Measurements from ENCODE around the gene ERBB2. TPM values are rescaled to one million over a fixed set of nuclear protein-coding genes. Genes with fewer than 3 reads are reported as not detected.

ERBB2 gene
- total and polyA plus RNA-seq, 2 of the 13 experiments (the other 11 are each of a cell fraction or from before 2014, with no cell fraction given) = 57.7 to 64.1 TPM

- TF ChIP-seq, protein P1, sequence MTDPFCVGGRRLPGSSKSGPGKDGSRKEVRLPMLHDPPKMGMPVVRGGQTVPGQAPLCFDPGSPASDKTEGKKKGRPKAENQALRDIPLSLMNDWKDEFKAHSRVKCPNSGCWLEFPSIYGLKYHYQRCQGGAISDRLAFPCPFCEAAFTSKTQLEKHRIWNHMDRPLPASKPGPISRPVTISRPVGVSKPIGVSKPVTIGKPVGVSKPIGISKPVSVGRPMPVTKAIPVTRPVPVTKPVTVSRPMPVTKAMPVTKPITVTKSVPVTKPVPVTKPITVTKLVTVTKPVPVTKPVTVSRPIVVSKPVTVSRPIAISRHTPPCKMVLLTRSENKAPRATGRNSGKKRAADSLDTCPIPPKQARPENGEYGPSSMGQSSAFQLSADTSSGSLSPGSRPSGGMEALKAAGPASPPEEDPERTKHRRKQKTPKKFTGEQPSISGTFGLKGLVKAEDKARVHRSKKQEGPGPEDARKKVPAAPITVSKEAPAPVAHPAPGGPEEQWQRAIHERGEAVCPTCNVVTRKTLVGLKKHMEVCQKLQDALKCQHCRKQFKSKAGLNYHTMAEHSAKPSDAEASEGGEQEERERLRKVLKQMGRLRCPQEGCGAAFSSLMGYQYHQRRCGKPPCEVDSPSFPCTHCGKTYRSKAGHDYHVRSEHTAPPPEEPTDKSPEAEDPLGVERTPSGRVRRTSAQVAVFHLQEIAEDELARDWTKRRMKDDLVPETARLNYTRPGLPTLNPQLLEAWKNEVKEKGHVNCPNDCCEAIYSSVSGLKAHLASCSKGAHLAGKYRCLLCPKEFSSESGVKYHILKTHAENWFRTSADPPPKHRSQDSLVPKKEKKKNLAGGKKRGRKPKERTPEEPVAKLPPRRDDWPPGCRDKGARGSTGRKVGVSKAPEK (CRISPR knock-in tag; IDR thresholded peaks at IDR 0.05; ENCODE audit: borderline replicate concordance) = no peak
- TF ChIP-seq ZNF180 (CRISPR knock-in tag; IDR thresholded peaks at IDR 0.05; ENCODE audit: borderline replicate concordance, low read depth) (no peak), ZFP1 (CRISPR knock-in tag; IDR thresholded peaks at IDR 0.05) (no peak), FOXA1 (IDR thresholded peaks at IDR 0.05) (no peak), FOXA1 (CRISPR knock-in tag; IDR thresholded peaks at IDR 0.05) (peak; percentile 40), TP53 (CRISPR knock-in tag; conservative IDR thresholded peaks at IDR 0.05) (0 out of 2 replicates have a peak, but pooled peaks have one; percentile 18), FOSL2 (CRISPR knock-in tag; IDR thresholded peaks at IDR 0.05) (peak; percentile 80), ZNF737 (CRISPR knock-in tag; IDR thresholded peaks at IDR 0.05; ENCODE audit: borderline replicate concordance) (no peak), ADNP (CRISPR knock-in tag; IDR thresholded peaks at IDR 0.05) (0 out of 2 replicates have a peak, but pooled peaks have one; percentile 53), MAX (IDR thresholded peaks at IDR 0.05) (peak; percentile 81), ETV6 (CRISPR knock-in tag; conservative IDR thresholded peaks at IDR 0.05) (peak; percentile 88; the same call in 1 of the 2 replicates), ZNF598 (CRISPR knock-in tag; IDR thresholded peaks at IDR 0.05; ENCODE audit: borderline replicate concordance) (peak; percentile 85; the same call in 1 of the 2 replicates), JUND (CRISPR knock-in tag; IDR thresholded peaks at IDR 0.05) (peak; percentile 74), TEAD3 (CRISPR knock-in tag; optimal IDR thresholded peaks at IDR 0.05; ENCODE audit: borderline replicate concordance) (peak; percentile 69), ATF1 (CRISPR knock-in tag; IDR thresholded peaks at IDR 0.05) (no peak), ZBTB7A (CRISPR knock-in tag; IDR thresholded peaks at IDR 0.05) (peak; percentile 88; the same call in 1 of the 2 replicates), TOE1 (CRISPR knock-in tag; IDR thresholded peaks at IDR 0.05) (0 out of 2 replicates have a peak, but pooled peaks have one; percentile 17), RAD51 (IDR thresholded peaks at IDR 0.05; ENCODE audit: borderline replicate concordance) (peak; percentile 82), ZNF746 (CRISPR knock-in tag; IDR thresholded peaks at IDR 0.05) (no peak; the same call in 1 of the 2 replicates), ZNF776 (CRISPR knock-in tag; IDR thresholded peaks at IDR 0.05) (no peak), TBX2 (CRISPR knock-in tag; IDR thresholded peaks at IDR 0.05; ENCODE audit: borderline replicate concordance) (peak; percentile 88), BORCS8-MEF2B (CRISPR knock-in tag; IDR thresholded peaks at IDR 0.05) (peak; percentile 88), RAD21 (CRISPR knock-in tag; IDR thresholded peaks at IDR 0.05) (peak; percentile 97), PRPF4 (IDR thresholded peaks at IDR 0.05; ENCODE audit: low read depth, low read length, poor library complexity, severe bottlenecking) (no peak), CENPX (CRISPR knock-in tag; IDR thresholded peaks at IDR 0.05) (no peak), ZNF572 (CRISPR knock-in tag; IDR thresholded peaks at IDR 0.05) (no peak; the same call in 1 of the 2 replicates)
- TF ChIP-seq, protein P2, sequence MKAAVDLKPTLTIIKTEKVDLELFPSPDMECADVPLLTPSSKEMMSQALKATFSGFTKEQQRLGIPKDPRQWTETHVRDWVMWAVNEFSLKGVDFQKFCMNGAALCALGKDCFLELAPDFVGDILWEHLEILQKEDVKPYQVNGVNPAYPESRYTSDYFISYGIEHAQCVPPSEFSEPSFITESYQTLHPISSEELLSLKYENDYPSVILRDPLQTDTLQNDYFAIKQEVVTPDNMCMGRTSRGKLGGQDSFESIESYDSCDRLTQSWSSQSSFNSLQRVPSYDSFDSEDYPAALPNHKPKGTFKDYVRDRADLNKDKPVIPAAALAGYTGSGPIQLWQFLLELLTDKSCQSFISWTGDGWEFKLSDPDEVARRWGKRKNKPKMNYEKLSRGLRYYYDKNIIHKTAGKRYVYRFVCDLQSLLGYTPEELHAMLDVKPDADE (CRISPR knock-in tag; IDR thresholded peaks at IDR 0.05) = no peak
- TF ChIP-seq, protein P3, sequence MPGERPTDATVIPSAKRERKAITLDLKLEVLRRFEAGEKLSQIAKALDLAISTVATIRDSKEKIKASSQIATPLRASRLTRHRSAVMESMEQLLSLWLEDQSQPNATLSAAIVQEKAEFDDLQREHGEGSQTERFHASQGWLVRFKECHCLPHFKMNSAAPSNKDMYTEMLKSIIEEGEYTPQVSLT (CRISPR knock-in tag; IDR thresholded peaks at IDR 0.05; ENCODE audit: borderline replicate concordance, low read depth) = no peak
Measured at GRCh38 chr17:39730095-39730921, 30.4 kb downstream of the ERBB2 start, which contains the start of gene MIEN1 (continued).
